Thymus (tissue), 11 donors: Measurements from ENCODE around the gene RAD1. TPM values are rescaled to one million over a fixed set of nuclear protein-coding genes. Genes with fewer than 3 reads are reported as not detected.

ENCODE experiments used
- DNase-seq, 9 donors: peaks; one replicate each; pipeline ENCODE4 v3.0.0-alpha.2; 2013; ENCODE audit warnings: low spot score in 9 of 9, low read depth in 6 of 9, missing footprints in 1 of 9
- H3K27ac ChIP-seq, 2 donors: one replicate each; pipeline ENCODE4 v1.5.1; 2013; ENCODE audit warnings: control low read depth in 1 of 2, low read depth in 1 of 2, low read length in 1 of 2, mild to moderate bottlenecking in 1 of 2, moderate library complexity in 1 of 2
- H3K27me3 ChIP-seq, 2 donors: one replicate each; pipeline ENCODE4 v1.5.1; 2013; ENCODE audit warnings: low read length in 1 of 2; ENCODE audit not compliant: control insufficient read depth in 2 of 2, insufficient read depth in 1 of 2
- H3K36me3 ChIP-seq, 2 donors: one replicate each; pipeline ENCODE4 v1.5.1; 2013; ENCODE audit warnings: low read length in 1 of 2, mild to moderate bottlenecking in 1 of 2, moderate library complexity in 1 of 2; ENCODE audit not compliant: control insufficient read depth in 2 of 2, insufficient read depth in 2 of 2
- H3K4me1 ChIP-seq, 2 donors: one replicate each; pipeline ENCODE4 v1.5.1; 2013; ENCODE audit warnings: low read length in 2 of 2; ENCODE audit not compliant: control insufficient read depth in 2 of 2, insufficient read depth in 2 of 2
- H3K4me3 ChIP-seq, 2 donors: one replicate each; pipeline ENCODE4 v1.5.1; 2013; ENCODE audit warnings: low read length in 2 of 2, control low read depth in 1 of 2, mild to moderate bottlenecking in 1 of 2
- H3K9me3 ChIP-seq, 2 donors: one replicate each; pipeline ENCODE4 v1.5.1; 2013; ENCODE audit warnings: low read length in 1 of 2, mild to moderate bottlenecking in 1 of 2; ENCODE audit not compliant: control insufficient read depth in 2 of 2, insufficient read depth in 1 of 2
- WGBS: extraction: QIAGEN DNeasy Blood & Tissue Kit; methylation state at CpG from one replicate; pipeline ENCODE4 v1.1.7; 2013; 5-methylcytosine and 5-hydroxymethylcytosine counted together
- polyA plus RNA-seq: library from polyadenylated mRNA; stranded (reverse); fragments of 200-250 nt; gene quantifications from one replicate; pipeline ENCODE4 v1.2.3, GENCODE V29; 2013
- total RNA-seq: library from RNA; stranded (reverse); fragments of 120-200 nt; gene quantifications from one replicate; pipeline ENCODE4 v1.2.4, GENCODE V29; 2013
- donor health status: healthy.

RAD1 gene
- total and polyA plus RNA-seq, 2 donors = 15.8 to 21.2 TPM

DNA sequence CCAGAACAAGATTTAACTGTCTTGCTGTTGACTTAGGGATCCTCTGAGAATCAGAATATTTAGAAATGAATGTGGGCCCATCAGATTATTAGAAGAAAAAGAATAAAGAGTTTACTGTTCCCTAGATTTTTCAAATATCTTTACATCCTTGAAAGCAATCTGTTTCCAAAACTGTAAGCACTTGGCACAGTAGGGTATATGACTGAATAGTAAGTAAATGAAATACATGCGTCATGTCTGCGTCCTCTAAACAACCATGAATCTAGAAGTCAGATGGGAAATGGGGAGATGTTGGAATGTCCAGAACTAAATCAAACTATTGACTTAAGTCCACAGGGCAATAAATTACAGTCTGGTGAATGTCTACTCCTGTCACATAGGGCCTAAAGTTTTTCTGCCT is 50.2 kb downstream of the RAD1 start:
- Histone ChIP-seq H3K27me3 (no peaks in the 10 kb centered on the region), H3K4me1 (peaks cover 0 to 2% of the 10 kb centered on the region in 2 donors), H3K9me3 (no peaks in the 10 kb centered on the region), H3K27ac (no peak overlapping the region), H3K36me3 (no peaks in the 10 kb centered on the region), H3K4me3 (no peak overlapping the region)
- no peak for DNase-seq
- WGBS = 96% methylated on average over 2 of the region's 2 CpGs

DNA sequence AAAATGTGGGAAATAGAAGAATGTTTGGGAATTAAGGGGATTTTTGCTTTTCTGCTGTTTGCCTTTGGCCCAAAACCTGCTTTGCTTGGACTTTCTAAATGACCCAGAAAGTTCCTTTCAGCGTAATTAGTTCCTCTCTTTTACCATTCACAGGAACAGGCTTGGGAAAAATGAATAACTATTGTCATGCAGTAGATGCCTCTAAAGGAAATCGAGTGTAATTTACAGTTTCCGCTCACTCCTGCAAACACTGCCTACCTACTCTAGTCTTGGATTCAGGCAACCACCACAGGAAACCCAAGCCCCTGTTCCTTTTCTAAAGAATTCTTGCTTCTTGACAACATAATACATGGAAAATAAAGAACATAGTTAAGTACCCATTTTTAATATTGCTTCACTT is 51.4 kb downstream of the RAD1 start:
- WGBS = 34% methylated on average over 3 of the region's 3 CpGs
- no peaks in the 10 kb centered on the region for H3K9me3 ChIP-seq
- H3K27ac ChIP-seq = no peak overlapping the region
- H3K4me3 ChIP-seq = no peak overlapping the region
- H3K27me3 ChIP-seq = no peaks in the 10 kb centered on the region
- no peaks in the 10 kb centered on the region for H3K36me3 ChIP-seq
- no peak for DNase-seq
- H3K4me1 ChIP-seq = peaks cover 0 to 2% of the 10 kb centered on the region in 2 donors

DNA sequence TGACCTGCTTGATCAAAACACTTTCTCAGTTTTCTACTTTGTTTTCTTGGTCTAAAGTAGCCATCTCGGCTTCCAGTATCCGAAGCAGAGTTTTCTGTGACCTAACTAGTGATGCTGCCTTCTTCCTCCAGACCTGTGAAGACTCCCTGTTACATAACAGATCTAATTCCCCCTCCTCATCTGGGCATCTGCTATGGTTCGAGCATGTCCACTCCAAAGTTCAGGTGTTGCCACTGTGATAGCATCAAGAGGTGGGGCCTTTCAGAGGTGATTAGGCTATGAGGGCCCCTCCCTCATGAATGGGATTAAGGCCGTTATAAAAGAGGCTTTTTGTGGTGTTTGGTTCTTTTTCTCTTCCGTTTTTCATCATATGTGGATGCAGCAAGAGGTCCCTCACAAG is 56.1 kb downstream of the RAD1 start:
- H3K36me3 ChIP-seq = no peaks in the 10 kb centered on the region
- H3K9me3 ChIP-seq = no peaks in the 10 kb centered on the region
- no peaks in the 10 kb centered on the region for H3K27me3 ChIP-seq
- no peak for DNase-seq
- 73% methylated on average over 5 of the region's 5 CpGs for WGBS
- H3K4me1 ChIP-seq = no peaks in the 10 kb centered on the region
- no peak overlapping the region for H3K27ac ChIP-seq
- no peak overlapping the region for H3K4me3 ChIP-seq

DNA sequence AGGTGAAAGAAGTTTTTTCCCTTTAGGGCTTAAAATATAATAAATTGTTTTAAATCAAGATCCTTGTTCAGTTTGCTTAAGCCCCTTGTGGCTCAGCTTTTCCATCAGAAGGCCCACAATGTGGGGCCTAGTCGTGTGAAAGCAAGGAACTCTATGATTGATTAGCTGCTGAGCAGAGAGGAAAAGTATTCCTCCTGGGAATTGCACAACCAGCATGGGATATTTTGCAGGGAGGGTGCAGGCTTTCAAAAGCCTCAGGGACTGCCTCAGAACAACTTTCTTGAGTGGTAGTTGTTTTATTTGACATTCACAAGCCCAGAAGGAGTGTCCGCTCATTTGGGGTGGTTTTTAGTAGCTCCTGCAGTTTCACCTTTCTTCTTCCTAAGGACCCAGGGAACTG is 56.5 kb downstream of the RAD1 start:
- Histone ChIP-seq H3K4me1 (no peaks in the 10 kb centered on the region), H3K4me3 (no peak overlapping the region), H3K9me3 (no peaks in the 10 kb centered on the region), H3K27me3 (no peaks in the 10 kb centered on the region), H3K36me3 (no peaks in the 10 kb centered on the region), H3K27ac (no peak overlapping the region)
- DNase-seq = no peak
- WGBS = 70% methylated on average over 2 of the region's 2 CpGs

DNA sequence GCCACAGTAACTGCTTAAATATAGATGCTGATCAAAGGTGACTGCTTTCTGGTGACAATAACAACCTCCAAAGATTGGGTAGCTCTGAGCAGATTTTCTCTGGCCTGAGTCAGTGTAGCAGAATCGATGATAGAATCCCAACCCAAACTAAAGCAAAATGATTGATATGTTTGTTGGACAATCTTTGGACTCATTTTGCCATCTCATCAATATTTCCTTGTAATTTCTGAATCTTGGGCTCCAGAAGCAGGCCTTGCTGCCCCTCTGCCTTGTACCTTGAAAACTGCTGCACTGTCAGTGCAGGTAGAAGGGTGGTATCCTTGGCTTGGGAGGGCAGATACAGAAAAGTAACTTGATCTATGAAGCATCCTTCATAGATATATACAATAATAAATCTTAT is 57.4 kb downstream of the RAD1 start:
- H3K27ac ChIP-seq = no peak overlapping the region
- no peak overlapping the region for H3K4me3 ChIP-seq
- WGBS = 95% methylated on average over 1 of the region's 1 CpG
- no peaks in the 10 kb centered on the region for H3K36me3 ChIP-seq
- H3K9me3 ChIP-seq = no peaks in the 10 kb centered on the region
- DNase-seq = no peak
- no peaks in the 10 kb centered on the region for H3K27me3 ChIP-seq
- no peaks in the 10 kb centered on the region for H3K4me1 ChIP-seq

DNA sequence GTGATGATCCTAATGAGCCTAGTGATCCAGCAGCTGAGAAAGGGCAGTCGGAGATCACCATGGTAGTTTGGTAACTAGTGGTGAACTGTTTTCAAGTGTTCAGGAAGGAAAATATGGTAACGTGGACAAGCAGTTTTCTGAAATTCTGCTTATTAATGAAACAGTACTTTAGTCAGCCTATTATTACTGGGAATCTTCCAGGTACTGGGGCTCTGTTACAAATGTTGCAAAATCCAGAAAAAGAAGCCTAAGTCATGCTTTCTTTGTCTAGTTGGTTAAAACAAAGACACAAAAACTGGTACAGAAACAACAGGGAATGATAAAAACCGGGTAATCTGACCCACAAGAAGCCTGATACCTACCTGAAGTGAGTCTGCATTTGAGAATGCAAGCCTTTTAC is 58.1 kb downstream of the RAD1 start:
- 90% methylated on average over 3 of the region's 3 CpGs for WGBS
- Histone ChIP-seq H3K4me3 (no peak overlapping the region), H3K27ac (no peak overlapping the region), H3K4me1 (no peaks in the 10 kb centered on the region), H3K9me3 (no peaks in the 10 kb centered on the region), H3K27me3 (no peaks in the 10 kb centered on the region), H3K36me3 (no peaks in the 10 kb centered on the region)
- DNase-seq = no peak

Other genes starting within 250 kb of the RAD1 start
- gene TTC23L, start 76.3 kb downstream of the RAD1 start, total RNA-seq = 0.33 TPM
- 0.52 TPM for gene TTC23L, start 76.3 kb downstream of the RAD1 start, polyA plus RNA-seq
- 40.6 TPM for gene BRIX1, start 207 bp upstream of the RAD1 start, total RNA-seq
- gene BRIX1, start 207 bp upstream of the RAD1 start, polyA plus RNA-seq = 32.8 TPM
- gene DNAJC21, start 14.1 kb upstream of the RAD1 start, total RNA-seq = 28.9 TPM
- 42.8 TPM for gene DNAJC21, start 14.1 kb upstream of the RAD1 start, polyA plus RNA-seq
- gene AGXT2, start 132.4 kb upstream of the RAD1 start, total RNA-seq = not detected
- 0.02 TPM for gene AGXT2, start 132.4 kb upstream of the RAD1 start, polyA plus RNA-seq